Gastroesophageal sphincter (tissue), 4 donors: ENCODE results near the gene MGST3. TPM values are rescaled to one million over a fixed set of nuclear protein-coding genes. Genes with fewer than 3 reads are reported as not detected.
"Not testable (repeated sequence)": the region's sequence is repeated elsewhere in the genome, so short reads cannot be mapped to it uniquely, and the experiment has no call there.

Source experiments
- ATAC-seq: fragments of 150-250 bp; one replicate; pipeline ENCODE4 v1.9.1; 2016; ENCODE audit warnings: mild to moderate bottlenecking, moderate library complexity
- H3K27ac ChIP-seq, 4 donors: fragments of 200-600 bp; sonication (generic) in 3 of 4; 1 replicate in 3 of 4; 2 replicates in 1 of 4; pipeline ENCODE4 v1.5.1; 2016 to 2019
- H3K27me3 ChIP-seq: fragments of 200-600 bp; sonication (generic); one replicate; pipeline ENCODE4 v1.5.1; 2019
- H3K36me3 ChIP-seq, 2 donors: fragments of 200-600 bp; sonication (generic); one replicate each; pipeline ENCODE4 v1.5.1; 2019; ENCODE audit warnings: control low read depth in 1 of 2
- H3K4me1 ChIP-seq, 3 donors: fragments of 200-600 bp; sonication (generic); 1 replicate in 2 of 3; 2 replicates in 1 of 3; pipeline ENCODE4 v1.5.1; 2016 to 2019; ENCODE audit warnings: control low read depth in 2 of 3
- H3K4me3 ChIP-seq, 2 donors: fragments of 200-600 bp; sonication (generic); one replicate each; pipeline ENCODE4 v1.5.1; 2019; ENCODE audit warnings: mild to moderate bottlenecking in 1 of 2, moderate library complexity in 1 of 2
- H3K9me3 ChIP-seq, 3 donors: fragments of 200-600 bp; sonication (generic); one replicate each; pipeline ENCODE4 v1.5.1; 2017 to 2019; ENCODE audit warnings: control low read depth in 2 of 3
- EP300 ChIP-seq: sonication (generic); formaldehyde crosslinking; IDR thresholded peaks from one replicate; pipeline ENCODE4 v1.6.1; 2017; ENCODE audit warnings: antibody characterized with exemption, mild to moderate bottlenecking
- POLR2A ChIP-seq, 2 donors: fragments of 450-650 bp; IDR thresholded peaks; one replicate each; pipeline ENCODE4 v1.6.1; 2017; ENCODE audit warnings: antibody characterized with exemption in 2 of 2, mild to moderate bottlenecking in 2 of 2, moderate library complexity in 1 of 2
- POLR2AphosphoS5 ChIP-seq: sonication (generic); formaldehyde crosslinking; IDR thresholded peaks from one replicate; pipeline ENCODE4 v1.6.1; 2017; ENCODE audit warnings: antibody characterized with exemption
- WGBS, 2 donors: methylation state at CpG; one replicate each; pipeline ENCODE4 v1.1.5; 2018; ENCODE audit warnings: low coverage in 1 of 2; 5-methylcytosine and 5-hydroxymethylcytosine counted together
- total RNA-seq, 4 donors: library from RNA; depleted of rRNA; stranded (reverse); fragments of >200 nt; gene quantifications; one replicate each; pipeline ENCODE4 v1.1.0, GENCODE V29; 2016
- TF ChIP-seq, protein P1 (sequence below), 4 experiments: fragments of 200-600 bp in 2 of 4; fragments of 450-650 bp in 2 of 4; sonication (generic) in 1 of 4; IDR thresholded peaks; one replicate each; pipeline ENCODE4 v1.5.1; 2017 to 2019; ENCODE audit warnings: antibody characterized with exemption in 4 of 4, mild to moderate bottlenecking in 2 of 4, moderate library complexity in 2 of 4

The MGST3 gene
- total RNA-seq, 4 donors from 2014 or later, result 190 to 236 (median 230) TPM

DNA sequence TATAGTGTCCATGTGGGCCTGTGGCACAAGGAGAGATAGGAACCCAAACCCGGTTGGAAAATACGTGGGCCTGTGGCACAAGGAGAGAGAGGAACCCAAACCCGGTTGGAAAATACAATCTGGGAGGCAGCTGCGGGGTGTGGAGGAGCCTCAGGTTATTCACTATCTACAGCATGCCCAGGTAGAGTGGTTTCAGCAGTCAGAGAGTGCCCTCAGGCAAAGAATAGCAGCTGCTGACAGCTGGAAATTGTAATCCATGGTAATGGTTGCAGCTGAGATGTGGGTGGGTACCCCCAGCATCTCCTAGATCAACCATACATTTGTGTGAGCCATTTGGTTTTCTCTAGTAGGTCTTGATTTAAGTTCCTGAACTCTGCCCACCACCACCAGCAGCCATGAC is 25.8 kb upstream of the MGST3 start:
- WGBS, 2 donors, result 81 to 91% methylated on average over 4 of the region's 4 CpGs
- Histone ChIP-seq H3K27me3 (peaks cover 9% of the 10 kb centered on the region), H3K27ac (no peak overlapping the region), H3K36me3 (no peaks in the 10 kb centered on the region), H3K9me3 (no peaks in the 10 kb centered on the region), H3K4me1 (peaks cover 0 to 7% (median 0%) of the 10 kb centered on the region in 3 donors), H3K4me3 (no peak overlapping the region)
- no peak for ATAC-seq
- TF ChIP-seq POLR2AphosphoS5 (no peak), EP300 (no peak), POLR2A (IDR thresholded peaks at IDR 0.05) (no peak)
- TF ChIP-seq, protein P1, sequence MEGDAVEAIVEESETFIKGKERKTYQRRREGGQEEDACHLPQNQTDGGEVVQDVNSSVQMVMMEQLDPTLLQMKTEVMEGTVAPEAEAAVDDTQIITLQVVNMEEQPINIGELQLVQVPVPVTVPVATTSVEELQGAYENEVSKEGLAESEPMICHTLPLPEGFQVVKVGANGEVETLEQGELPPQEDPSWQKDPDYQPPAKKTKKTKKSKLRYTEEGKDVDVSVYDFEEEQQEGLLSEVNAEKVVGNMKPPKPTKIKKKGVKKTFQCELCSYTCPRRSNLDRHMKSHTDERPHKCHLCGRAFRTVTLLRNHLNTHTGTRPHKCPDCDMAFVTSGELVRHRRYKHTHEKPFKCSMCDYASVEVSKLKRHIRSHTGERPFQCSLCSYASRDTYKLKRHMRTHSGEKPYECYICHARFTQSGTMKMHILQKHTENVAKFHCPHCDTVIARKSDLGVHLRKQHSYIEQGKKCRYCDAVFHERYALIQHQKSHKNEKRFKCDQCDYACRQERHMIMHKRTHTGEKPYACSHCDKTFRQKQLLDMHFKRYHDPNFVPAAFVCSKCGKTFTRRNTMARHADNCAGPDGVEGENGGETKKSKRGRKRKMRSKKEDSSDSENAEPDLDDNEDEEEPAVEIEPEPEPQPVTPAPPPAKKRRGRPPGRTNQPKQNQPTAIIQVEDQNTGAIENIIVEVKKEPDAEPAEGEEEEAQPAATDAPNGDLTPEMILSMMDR (IDR thresholded peaks at IDR 0.05), result no peak

DNA sequence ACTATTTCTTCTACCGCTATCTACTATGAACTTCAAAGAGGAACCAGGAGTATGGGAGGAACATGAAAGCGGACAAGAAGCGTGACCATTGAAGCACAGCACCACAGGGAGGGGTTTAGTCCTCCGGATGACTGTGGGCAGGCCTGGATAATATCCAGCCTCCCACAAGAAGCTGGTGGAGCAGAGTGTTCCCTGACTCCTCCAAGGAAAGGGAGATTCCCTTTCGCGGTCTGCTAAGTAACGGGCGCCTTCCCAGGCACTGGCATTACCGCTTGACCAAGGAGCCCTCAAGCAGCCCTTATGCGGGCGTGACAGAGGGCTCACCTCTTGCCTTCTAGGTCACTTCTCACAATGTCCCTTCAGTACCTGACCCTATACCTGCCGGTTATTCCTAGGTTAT is 24.4 kb upstream of the MGST3 start:
- peaks cover 16% of the 10 kb centered on the region for H3K27me3 ChIP-seq
- ATAC-seq, result not testable (repeated sequence)
- WGBS, 2 donors, result 92% methylated on average over 4 to 11 of the region's 12 CpGs

DNA sequence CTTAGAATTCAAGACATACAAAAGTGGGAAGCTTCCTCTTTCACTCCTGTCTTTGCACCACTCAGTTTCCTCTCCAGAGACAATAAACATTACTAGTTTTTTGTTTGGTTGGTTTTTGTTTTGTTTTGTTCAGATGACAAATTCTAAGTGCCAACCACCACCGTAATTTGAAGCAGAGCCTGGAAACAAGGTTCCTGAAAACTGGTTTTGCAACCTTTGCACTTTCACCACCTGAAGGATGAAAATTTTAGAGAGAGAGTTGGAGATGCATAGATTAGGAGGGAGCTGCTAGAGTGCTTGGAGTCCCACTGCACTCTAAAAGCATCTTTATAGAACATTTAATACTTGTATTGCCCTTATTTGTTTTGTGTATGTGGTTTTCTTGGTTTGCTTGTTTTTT is 20.2 kb upstream of the MGST3 start:
- 33 to 50% methylated on average over 1 of the region's 1 CpG for WGBS, 2 donors
- peaks cover 0 to 6% (median 0%) of the 10 kb centered on the region in 3 donors for H3K9me3 ChIP-seq

More for the DNA sequence above, 24.4 kb upstream of the MGST3 start:
- not testable (repeated sequence) for H3K4me1 ChIP-seq, H3K4me3 ChIP-seq, H3K36me3 ChIP-seq, H3K9me3 ChIP-seq, H3K27ac ChIP-seq

DNA sequence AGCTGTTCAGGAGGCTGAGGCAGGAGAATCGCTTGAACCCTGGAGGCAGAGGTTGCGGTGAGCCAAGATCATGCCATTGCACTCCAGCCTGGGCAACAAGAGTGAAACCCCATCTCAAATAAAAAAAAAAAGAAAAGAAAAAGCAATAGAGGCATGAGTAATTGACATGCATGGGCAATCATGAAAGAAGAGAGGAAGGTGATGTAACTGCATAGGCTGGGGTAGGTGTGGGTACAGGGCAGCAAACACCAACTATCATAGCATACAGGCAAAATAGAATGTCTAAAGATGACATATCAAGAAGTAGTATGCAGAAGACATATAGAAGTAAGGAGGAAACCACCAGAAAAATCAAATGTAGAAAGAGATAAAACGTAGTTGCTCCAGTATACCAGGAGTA is 19.0 kb upstream of the MGST3 start:
- Histone ChIP-seq H3K27me3 (peaks cover 21% of the 10 kb centered on the region), H3K4me1 (no peaks in the 10 kb centered on the region), H3K27ac (no peak overlapping the region), H3K36me3 (no peaks in the 10 kb centered on the region), H3K9me3 (peaks cover 0 to 6% (median 0%) of the 10 kb centered on the region in 3 donors), H3K4me3 (no peak overlapping the region)
- 95% methylated on average over 3 of the region's 3 CpGs for WGBS, 2 donors
- no peak for TF ChIP-seq POLR2A (IDR thresholded peaks at IDR 0.05)
- TF ChIP-seq, protein P1 (IDR thresholded peaks at IDR 0.05), result no peak
- TF ChIP-seq POLR2AphosphoS5, result no peak
- TF ChIP-seq EP300, result no peak
- no peak for ATAC-seq

More for the DNA sequence above, 20.2 kb upstream of the MGST3 start:
- Histone ChIP-seq H3K4me3 (no peak overlapping the region), H3K4me1 (no peaks in the 10 kb centered on the region), H3K27ac (no peak overlapping the region), H3K27me3 (peaks cover 21% of the 10 kb centered on the region), H3K36me3 (no peaks in the 10 kb centered on the region)
- ATAC-seq, result no peak
- TF ChIP-seq POLR2AphosphoS5, result no peak
- TF ChIP-seq, protein P1 (IDR thresholded peaks at IDR 0.05), result no peak
- TF ChIP-seq POLR2A (IDR thresholded peaks at IDR 0.05), result no peak
- no peak for TF ChIP-seq EP300

DNA sequence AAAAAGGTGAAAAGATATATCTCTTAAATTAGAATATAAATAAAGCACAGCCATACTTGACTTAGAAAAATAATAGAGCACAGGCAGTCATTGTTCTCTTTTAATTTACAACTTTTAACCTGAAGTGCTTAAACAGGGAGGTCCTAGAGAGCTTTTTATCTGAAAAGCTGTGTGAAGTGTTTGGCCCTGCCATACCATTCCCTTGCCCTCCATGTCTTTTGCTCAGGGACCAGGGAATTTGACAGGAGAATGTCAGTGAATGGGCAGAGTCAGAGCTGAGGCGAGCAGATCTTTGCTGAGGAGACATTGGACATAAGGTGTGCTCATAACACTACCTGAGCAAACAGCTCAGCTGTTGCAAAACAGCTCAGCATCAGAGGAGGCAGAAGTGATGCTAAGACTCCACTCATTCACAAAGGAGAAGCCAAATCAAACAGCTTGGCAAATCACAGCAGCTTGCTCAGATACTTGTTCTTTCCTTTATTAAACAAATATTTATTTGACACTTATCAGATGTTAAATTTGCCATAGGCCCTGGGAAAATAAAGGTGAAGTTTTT is 14.9 kb upstream of the MGST3 start:
- peaks cover 10% of the 10 kb centered on the region for H3K27me3 ChIP-seq
- peaks cover 0 to 6% (median 0%) of the 10 kb centered on the region in 3 donors for H3K9me3 ChIP-seq
- ATAC-seq, result no peak
- 40 to 57% methylated on average over 1 of the region's 1 CpG for WGBS, 2 donors
- no peak for TF ChIP-seq POLR2AphosphoS5
- TF ChIP-seq, protein P1 (IDR thresholded peaks at IDR 0.05), result no peak
- no peak for TF ChIP-seq POLR2A (IDR thresholded peaks at IDR 0.05)
- TF ChIP-seq EP300, result no peak
- H3K27ac ChIP-seq, result no peak overlapping the region
- H3K4me3 ChIP-seq, result no peak overlapping the region
- no peaks in the 10 kb centered on the region for H3K36me3 ChIP-seq
- H3K4me1 ChIP-seq, result no peaks in the 10 kb centered on the region
